Stomach (tissue), 4 donors: ENCODE data around the gene ATP9A.

Experiments used
- POLR2A ChIP-seq, 4 donors: fragments of 450-650 bp; IDR thresholded peaks; one replicate each; pipeline ENCODE4 v1.6.1; 2016; ENCODE audit warnings: antibody characterized with exemption in 4 of 4, control low read depth in 2 of 4, mild to moderate bottlenecking in 1 of 4, moderate library complexity in 1 of 4
- POLR2AphosphoS5 ChIP-seq, 3 donors: sonication (generic); formaldehyde crosslinking; IDR thresholded peaks; one replicate each; pipeline ENCODE4 v1.6.1; 2016; ENCODE audit warnings: antibody characterized with exemption in 3 of 3
- TF ChIP-seq, protein P1 (sequence below), 7 experiments: fragments of 450-650 bp in 4 of 7; fragments of 200-600 bp in 3 of 7; sonication (generic) in 3 of 7; IDR thresholded peaks; one replicate each; pipeline ENCODE4 v1.5.1; 2016 to 2019; ENCODE audit warnings: antibody characterized with exemption in 7 of 7, control low read depth in 2 of 7, mild to moderate bottlenecking in 1 of 7

DNA sequence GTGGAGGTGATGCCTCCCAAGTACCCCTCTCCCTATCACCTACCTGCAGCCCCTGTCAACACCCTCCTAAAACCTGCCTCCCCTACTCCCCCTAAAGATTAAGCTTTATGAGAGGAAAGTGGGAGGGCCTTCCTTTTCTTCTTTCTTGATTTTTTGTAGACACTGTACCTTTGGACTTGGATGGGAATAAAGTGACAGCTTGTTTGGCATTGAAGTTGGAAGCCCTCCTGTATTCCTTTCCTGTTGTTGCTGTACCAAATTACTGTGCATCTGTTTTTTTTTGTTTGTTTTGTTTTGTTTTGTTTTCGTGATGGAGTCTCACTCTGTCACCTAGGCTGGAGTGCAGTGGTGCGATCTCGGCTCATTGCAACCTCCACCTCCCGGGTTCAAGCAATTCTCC lies 126.3 kb downstream of the ATP9A start:
- TF ChIP-seq POLR2AphosphoS5 (IDR thresholded peaks at IDR 0.05) (no peak), POLR2A (IDR thresholded peaks at IDR 0.05) (no peak)
- TF ChIP-seq, protein P1, sequence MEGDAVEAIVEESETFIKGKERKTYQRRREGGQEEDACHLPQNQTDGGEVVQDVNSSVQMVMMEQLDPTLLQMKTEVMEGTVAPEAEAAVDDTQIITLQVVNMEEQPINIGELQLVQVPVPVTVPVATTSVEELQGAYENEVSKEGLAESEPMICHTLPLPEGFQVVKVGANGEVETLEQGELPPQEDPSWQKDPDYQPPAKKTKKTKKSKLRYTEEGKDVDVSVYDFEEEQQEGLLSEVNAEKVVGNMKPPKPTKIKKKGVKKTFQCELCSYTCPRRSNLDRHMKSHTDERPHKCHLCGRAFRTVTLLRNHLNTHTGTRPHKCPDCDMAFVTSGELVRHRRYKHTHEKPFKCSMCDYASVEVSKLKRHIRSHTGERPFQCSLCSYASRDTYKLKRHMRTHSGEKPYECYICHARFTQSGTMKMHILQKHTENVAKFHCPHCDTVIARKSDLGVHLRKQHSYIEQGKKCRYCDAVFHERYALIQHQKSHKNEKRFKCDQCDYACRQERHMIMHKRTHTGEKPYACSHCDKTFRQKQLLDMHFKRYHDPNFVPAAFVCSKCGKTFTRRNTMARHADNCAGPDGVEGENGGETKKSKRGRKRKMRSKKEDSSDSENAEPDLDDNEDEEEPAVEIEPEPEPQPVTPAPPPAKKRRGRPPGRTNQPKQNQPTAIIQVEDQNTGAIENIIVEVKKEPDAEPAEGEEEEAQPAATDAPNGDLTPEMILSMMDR (IDR thresholded peaks at IDR 0.05), result no peak
